Erythroblast (primary cell): ENCODE data around the gene HAGHL.

ENCODE experiments used
- GATA1 ChIP-seq: IDR thresholded peaks from 2 replicates; pipeline ENCODE4 v1.6.1; 2011; ENCODE audit warnings: low read depth, mild to moderate bottlenecking, control low read depth, low read length, moderate library complexity
- POLR2A ChIP-seq: IDR thresholded peaks from 2 replicates; pipeline ENCODE4 v1.6.1; 2011; ENCODE audit warnings: mild to moderate bottlenecking, low read length

DNA sequence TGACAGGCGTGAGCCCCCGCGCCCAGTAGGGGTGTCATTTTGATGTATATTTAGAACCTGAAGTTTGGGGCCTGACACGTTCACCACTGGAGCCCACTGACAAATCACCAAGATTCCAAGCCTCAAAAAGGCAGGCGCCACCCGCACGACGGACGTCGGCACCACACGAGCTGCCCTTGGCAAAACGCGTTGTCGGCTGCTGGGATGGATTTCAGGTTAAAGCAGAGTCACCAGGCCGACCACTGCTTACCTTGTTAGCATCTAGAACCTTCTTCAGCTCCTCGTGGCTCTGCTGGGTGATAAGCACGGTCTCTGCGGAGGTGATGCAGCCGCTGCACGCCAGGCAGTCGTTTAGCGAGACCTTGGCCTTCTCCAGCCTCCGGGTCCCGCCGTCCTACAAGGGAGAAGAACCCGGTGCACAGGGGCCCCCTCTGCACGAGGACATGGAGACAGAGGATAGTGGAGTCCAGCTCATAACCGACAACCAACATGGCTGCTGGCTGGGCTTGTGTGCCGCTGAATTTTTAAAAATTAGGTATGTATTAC lies 10.1 kb downstream of the HAGHL start:
- no peak for TF ChIP-seq POLR2A
- no peak for TF ChIP-seq GATA1
